Naive B cell (primary cell): ENCODE measurements around the gene GPR153. TPM values are rescaled to one million over a fixed set of nuclear protein-coding genes. Genes with fewer than 3 reads are reported as not detected.

Experiments
- ATAC-seq, 2 donors: fragments of 150-1000 bp; cut with Tn5 transposase; 2 replicates each; pipeline ENCODE4 v1.10.0; 2021; ENCODE audit warnings: low read depth in 2 of 2, mild to moderate bottlenecking in 2 of 2, moderate library complexity in 2 of 2
- DNase-seq: peaks from one replicate; pipeline ENCODE4 v3.0.0; 2022
- H3K27ac Mint-ChIP-seq, 6 donors: one replicate each; pipeline ENCODE4 v1.8.0; 2020 to 2022; ENCODE audit warnings: mild to moderate bottlenecking in 6 of 6, mixed read lengths in 6 of 6, moderate library complexity in 5 of 6, inconsistent platforms in 2 of 6
- H3K27me3 Mint-ChIP-seq, 3 donors: one replicate each; pipeline ENCODE4 v1.8.0; 2021 to 2022; ENCODE audit warnings: mixed read lengths in 3 of 3, mild to moderate bottlenecking in 1 of 3
- H3K36me3 Mint-ChIP-seq, 2 donors: one replicate each; pipeline ENCODE4 v1.8.0; 2020 to 2022; ENCODE audit warnings: mixed read lengths in 2 of 2, inconsistent platforms in 1 of 2, mild to moderate bottlenecking in 1 of 2
- H3K4me1 Mint-ChIP-seq, 3 donors: one replicate each; pipeline ENCODE4 v1.8.0; 2020 to 2022; ENCODE audit warnings: mixed read lengths in 3 of 3, inconsistent platforms in 1 of 3, mild to moderate bottlenecking in 1 of 3, moderate library complexity in 1 of 3
- H3K4me3 Mint-ChIP-seq, 8 donors: one replicate each; pipeline ENCODE4 v1.8.0; 2020 to 2022; ENCODE audit warnings: mild to moderate bottlenecking in 8 of 8, mixed read lengths in 8 of 8, moderate library complexity in 8 of 8, inconsistent platforms in 2 of 8
- H3K9me3 Mint-ChIP-seq, 7 donors: one replicate each; pipeline ENCODE4 v1.8.0; 2020 to 2022; ENCODE audit warnings: mixed read lengths in 7 of 7, mild to moderate bottlenecking in 5 of 7, inconsistent platforms in 2 of 7, moderate library complexity in 1 of 7
- polyA plus RNA-seq, 6 donors: library from polyadenylated mRNA; unstranded; fragments of 300-500 nt; fragmentation: Illumina TruSeq; gene quantifications; one replicate each; pipeline ENCODE4 v1.2.3, GENCODE V29; 2021; ENCODE audit warnings: low read depth in 6 of 6

The GPR153 gene
- polyA plus RNA-seq, 6 donors from 2014 or later: not detected

- ATAC-seq (no peak), DNase-seq (no peak)
- Mint-ChIP-seq H3K36me3 (no peaks in the 10 kb centered on the region), H3K4me3 (no peak overlapping the region), H3K27me3 (no peaks in the 10 kb centered on the region), H3K4me1 (no peaks in the 10 kb centered on the region), H3K9me3 (no peaks in the 10 kb centered on the region), H3K27ac (no peak overlapping the region)
Observed at GRCh38 chr1:6279613-6280383, 18.9 kb upstream of the GPR153 start.

- no peaks in the 10 kb centered on the region for H3K4me1 Mint-ChIP-seq
- H3K9me3 Mint-ChIP-seq: no peaks in the 10 kb centered on the region
- H3K27ac Mint-ChIP-seq: peak overlapping the region in 1 of 6 donors; percentile 21
- no peak for ATAC-seq
- H3K27me3 Mint-ChIP-seq: no peaks in the 10 kb centered on the region
- no peak for DNase-seq
- H3K36me3 Mint-ChIP-seq: no peaks in the 10 kb centered on the region
- peak overlapping the region in 1 of 8 donors; percentile 29 for H3K4me3 Mint-ChIP-seq
Observed at GRCh38 chr1:6279066-6279465, 18.2 kb upstream of the GPR153 start.

DNA sequence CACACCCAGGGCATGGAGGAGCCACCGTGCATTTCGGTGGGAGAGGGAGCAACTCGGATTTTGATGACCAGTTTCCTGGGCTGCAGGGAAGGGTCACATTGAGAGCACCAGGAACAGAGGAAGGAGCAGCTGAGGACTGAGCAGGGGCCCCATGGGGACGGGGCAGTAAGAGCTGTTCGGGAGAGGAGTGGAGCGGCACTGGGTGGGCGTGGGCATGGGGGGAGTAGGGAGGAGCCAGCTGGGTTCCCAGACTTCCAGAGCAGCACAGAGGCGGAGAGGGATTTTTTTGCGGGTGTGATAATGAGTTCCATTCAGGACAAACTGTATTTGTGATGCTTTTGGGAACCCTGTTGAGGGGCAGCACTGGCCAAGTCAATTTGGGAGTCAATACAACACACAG lies 17.4 kb upstream of the GPR153 start:
- Mint-ChIP-seq H3K4me3 (no peak overlapping the region), H3K27ac (no peak overlapping the region), H3K27me3 (no peaks in the 10 kb centered on the region), H3K9me3 (no peaks in the 10 kb centered on the region), H3K36me3 (no peaks in the 10 kb centered on the region), H3K4me1 (no peaks in the 10 kb centered on the region)
- DNase-seq: no peak
- ATAC-seq: no peak

- DNase-seq (no peak), ATAC-seq (no peak)
- Mint-ChIP-seq H3K4me1 (no peaks in the 10 kb centered on the region), H3K9me3 (no peaks in the 10 kb centered on the region), H3K27me3 (no peaks in the 10 kb centered on the region), H3K36me3 (no peaks in the 10 kb centered on the region), H3K4me3 (no peak overlapping the region), H3K27ac (no peak overlapping the region)
Observed at GRCh38 chr1:6276811-6277555, 16.1 kb upstream of the GPR153 start.

DNA sequence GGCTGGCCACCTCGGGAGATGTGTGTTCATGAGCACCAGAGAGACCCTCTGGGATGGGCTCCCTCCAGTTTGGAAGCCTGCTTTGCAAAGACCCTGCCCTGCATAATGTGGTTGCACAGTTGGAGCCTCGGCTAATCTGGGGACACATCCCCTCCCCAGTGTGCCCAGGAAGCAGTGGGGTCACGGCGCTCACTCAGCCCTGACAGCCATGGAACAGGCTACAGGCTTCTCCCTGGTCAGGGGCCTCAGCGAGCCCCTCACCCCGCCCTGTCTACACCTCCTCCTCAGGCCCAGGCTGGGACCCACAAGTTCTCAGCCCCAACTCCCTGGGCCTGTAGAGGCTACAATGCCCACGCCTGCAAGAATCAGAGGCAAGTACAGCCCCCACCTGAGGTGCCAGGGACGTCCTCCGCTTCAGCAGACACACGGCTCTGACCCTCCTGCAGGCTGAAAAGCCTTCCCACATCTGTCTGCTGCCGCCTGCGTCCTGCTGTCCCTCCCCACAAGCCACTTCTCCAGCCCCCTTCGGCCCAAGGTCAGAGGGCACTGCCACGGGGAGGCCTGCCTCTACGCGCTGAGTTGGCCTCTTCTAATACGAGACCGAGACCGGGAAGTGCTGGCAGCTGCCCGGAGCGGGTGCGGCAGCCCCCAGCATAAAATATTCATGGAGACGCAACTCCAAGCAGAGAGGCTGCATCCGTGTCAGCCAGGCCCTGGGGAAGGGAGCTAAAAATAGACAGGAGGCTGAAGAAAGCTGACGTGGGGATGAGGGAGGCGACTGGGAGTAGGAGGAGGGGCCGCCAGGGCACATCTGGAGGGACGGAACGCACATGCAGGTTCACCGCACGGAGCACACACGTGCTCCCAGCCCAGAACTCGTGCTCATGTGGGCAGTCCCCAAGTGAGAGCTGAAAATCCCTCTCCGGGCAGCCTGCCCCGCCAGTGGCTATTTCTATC lies 15.2 kb upstream of the GPR153 start:
- Mint-ChIP-seq H3K9me3 (no peaks in the 10 kb centered on the region), H3K36me3 (no peaks in the 10 kb centered on the region), H3K27me3 (no peaks in the 10 kb centered on the region), H3K4me1 (no peaks in the 10 kb centered on the region), H3K4me3 (no peak overlapping the region), H3K27ac (no peak overlapping the region)
- DNase-seq (no peak), ATAC-seq (no peak)

DNA sequence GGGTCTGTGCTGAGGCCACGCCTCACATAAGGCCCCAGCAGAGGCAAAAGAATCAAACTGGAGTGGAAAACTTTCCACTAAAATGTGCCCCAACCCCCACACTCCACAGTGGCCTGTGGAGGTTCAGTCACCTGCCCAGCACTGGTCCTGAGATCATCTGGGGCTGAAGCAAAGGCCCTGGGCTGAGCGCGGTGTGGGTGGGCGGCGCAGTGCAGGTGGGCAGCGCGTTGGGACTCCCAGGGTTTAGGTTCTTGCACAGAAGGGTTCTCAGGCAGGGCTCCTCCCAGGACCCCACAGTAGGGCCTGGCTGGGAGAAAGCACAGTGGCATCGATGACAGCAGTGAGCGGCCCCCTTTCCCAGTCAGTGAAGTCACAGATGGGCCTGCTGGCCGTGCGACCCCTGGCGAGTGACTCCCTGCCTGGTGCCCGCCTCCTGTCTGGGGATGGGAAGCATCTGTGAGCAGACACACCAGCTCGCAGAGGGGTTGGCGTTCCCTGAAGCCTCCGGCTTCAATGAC lies 13.8 kb upstream of the GPR153 start:
- no peak overlapping the region for H3K27ac Mint-ChIP-seq
- ATAC-seq: no peak
- H3K4me1 Mint-ChIP-seq: no peaks in the 10 kb centered on the region
- no peaks in the 10 kb centered on the region for H3K27me3 Mint-ChIP-seq
- H3K4me3 Mint-ChIP-seq: no peak overlapping the region
- no peak for DNase-seq
- H3K9me3 Mint-ChIP-seq: no peaks in the 10 kb centered on the region
- H3K36me3 Mint-ChIP-seq: no peaks in the 10 kb centered on the region

DNA sequence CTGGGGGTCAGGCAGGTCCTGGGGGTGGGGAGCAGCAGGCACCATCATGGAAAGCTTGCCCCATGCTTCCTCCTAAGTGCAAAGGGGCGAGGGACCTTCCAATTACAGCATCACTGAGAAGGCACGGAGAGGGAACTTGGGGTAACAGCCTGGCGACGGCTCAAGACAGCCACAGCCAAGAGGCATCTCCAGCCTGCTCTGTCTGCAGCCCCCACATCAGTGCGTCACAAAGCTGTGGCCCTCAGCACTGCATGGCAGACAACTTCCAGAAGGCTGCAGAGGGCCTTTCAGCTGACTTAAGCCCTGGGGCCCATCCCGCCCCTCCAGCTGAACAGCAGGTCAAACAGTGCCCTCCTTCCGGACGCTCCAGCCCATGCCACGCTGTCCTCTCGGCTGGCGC lies 13.2 kb upstream of the GPR153 start:
- DNase-seq (no peak), ATAC-seq (no peak)
- Mint-ChIP-seq H3K36me3 (no peaks in the 10 kb centered on the region), H3K4me1 (no peaks in the 10 kb centered on the region), H3K4me3 (no peak overlapping the region), H3K9me3 (no peaks in the 10 kb centered on the region), H3K27me3 (no peaks in the 10 kb centered on the region), H3K27ac (no peak overlapping the region)

- Mint-ChIP-seq H3K36me3 (no peaks in the 10 kb centered on the region), H3K9me3 (no peaks in the 10 kb centered on the region), H3K27me3 (no peaks in the 10 kb centered on the region), H3K4me1 (no peaks in the 10 kb centered on the region), H3K27ac (peak overlapping the region in 1 of 6 donors; percentile 65), H3K4me3 (no peak overlapping the region)
- no peak for DNase-seq
- ATAC-seq: no peak
Observed at GRCh38 chr1:6273380-6273891, 12.5 kb upstream of the GPR153 start.

DNA sequence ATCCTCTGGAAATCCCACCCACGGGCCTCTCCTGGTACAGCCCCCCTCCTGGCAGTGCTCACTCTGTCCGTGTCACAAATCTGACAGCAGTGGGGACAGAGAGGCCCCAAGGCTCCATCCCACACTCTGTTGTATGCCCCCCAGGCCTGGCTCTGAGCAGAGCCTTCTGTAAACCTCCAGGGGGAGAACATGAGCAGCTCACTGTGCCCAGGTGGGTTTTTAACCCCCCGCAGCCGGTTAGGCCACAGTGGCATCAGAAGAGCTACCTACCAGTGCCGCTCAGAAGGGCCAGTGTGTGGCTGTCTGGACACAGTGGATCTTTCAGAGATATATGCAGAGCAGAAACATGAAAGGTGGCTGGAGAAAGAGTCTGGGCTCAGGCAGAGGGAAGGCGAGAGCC lies 12.0 kb upstream of the GPR153 start:
- H3K4me1 Mint-ChIP-seq: no peaks in the 10 kb centered on the region
- DNase-seq (no peak), ATAC-seq (no peak)
- no peak overlapping the region for H3K4me3 Mint-ChIP-seq
- no peaks in the 10 kb centered on the region for H3K9me3 Mint-ChIP-seq
- H3K27me3 Mint-ChIP-seq: no peaks in the 10 kb centered on the region
- H3K27ac Mint-ChIP-seq: peak overlapping the region in 1 of 6 donors; percentile 11
- H3K36me3 Mint-ChIP-seq: no peaks in the 10 kb centered on the region

DNA sequence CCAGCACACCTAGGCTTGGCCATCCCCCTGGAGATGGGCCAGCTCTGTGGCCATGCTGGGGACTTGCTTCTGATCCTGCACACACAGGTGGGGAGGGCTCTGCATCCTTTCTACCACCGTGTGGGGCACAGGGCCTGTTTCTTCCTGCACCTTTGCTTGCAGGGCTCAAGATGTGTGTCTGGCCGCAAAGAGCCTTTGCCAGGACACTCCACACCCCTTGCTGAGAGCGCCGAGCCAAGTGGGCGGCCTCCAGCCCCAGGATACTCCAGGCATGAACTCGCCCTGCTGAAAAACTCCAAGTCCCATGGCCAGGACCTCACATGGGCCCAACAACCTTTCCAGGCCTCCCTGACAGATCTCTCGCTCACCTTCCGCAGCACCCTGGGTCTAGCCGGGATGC lies 11.6 kb upstream of the GPR153 start:
- H3K27me3 Mint-ChIP-seq: no peaks in the 10 kb centered on the region
- DNase-seq: no peak
- H3K9me3 Mint-ChIP-seq: no peaks in the 10 kb centered on the region
- H3K36me3 Mint-ChIP-seq: no peaks in the 10 kb centered on the region
- H3K27ac Mint-ChIP-seq: no peak overlapping the region
- no peak for ATAC-seq
- no peak overlapping the region for H3K4me3 Mint-ChIP-seq
- no peaks in the 10 kb centered on the region for H3K4me1 Mint-ChIP-seq

DNA sequence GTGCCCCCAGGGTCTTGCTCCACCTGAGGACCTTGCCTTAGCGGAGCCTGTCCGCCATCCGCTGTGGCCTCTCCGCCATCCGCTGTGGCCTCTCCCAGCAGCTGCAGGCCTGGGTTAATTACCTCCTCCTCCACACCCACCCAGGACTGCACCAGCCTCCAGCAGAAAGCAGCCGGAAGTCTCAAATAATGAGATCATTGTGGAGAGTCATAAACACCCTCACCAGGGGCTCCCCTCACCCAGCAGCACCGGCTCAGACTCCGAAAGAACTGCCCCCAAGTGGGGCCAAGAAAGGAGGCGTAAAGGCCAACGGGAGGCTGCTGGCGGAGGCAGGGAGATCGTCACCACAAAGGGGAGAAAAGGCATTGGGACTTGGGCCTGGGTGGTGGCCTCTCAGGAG lies 10.7 kb upstream of the GPR153 start:
- H3K4me1 Mint-ChIP-seq: no peaks in the 10 kb centered on the region
- ATAC-seq (no peak), DNase-seq (no peak)
- H3K27ac Mint-ChIP-seq: no peak overlapping the region
- H3K36me3 Mint-ChIP-seq: no peaks in the 10 kb centered on the region
- H3K27me3 Mint-ChIP-seq: no peaks in the 10 kb centered on the region
- peak overlapping the region in 1 of 8 donors; percentile 15 for H3K4me3 Mint-ChIP-seq
- no peaks in the 10 kb centered on the region for H3K9me3 Mint-ChIP-seq

DNA sequence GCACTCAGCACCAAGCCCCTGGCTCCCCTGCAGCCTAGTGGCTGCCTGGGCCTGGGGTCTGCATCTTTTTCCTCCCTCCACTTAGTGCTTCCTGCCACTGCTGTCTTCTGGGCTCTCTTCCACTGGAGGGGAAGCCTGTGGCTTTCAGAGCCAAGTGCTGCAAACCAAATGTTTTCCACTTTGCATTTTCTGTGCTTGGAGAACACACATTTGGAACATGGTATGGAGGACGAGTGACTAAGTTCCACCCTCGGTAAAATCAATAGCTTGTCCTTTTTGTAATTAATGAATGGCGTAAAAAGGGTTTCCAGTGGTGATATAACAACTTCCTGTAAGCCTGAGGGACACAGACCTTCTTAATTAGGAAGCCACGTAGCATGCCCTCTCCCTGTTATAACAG lies 10.1 kb upstream of the GPR153 start:
- no peak for DNase-seq
- no peak overlapping the region for H3K4me3 Mint-ChIP-seq
- no peaks in the 10 kb centered on the region for H3K36me3 Mint-ChIP-seq
- no peak overlapping the region for H3K27ac Mint-ChIP-seq
- H3K27me3 Mint-ChIP-seq: no peaks in the 10 kb centered on the region
- ATAC-seq: no peak
- H3K9me3 Mint-ChIP-seq: no peaks in the 10 kb centered on the region
- no peaks in the 10 kb centered on the region for H3K4me1 Mint-ChIP-seq

DNA sequence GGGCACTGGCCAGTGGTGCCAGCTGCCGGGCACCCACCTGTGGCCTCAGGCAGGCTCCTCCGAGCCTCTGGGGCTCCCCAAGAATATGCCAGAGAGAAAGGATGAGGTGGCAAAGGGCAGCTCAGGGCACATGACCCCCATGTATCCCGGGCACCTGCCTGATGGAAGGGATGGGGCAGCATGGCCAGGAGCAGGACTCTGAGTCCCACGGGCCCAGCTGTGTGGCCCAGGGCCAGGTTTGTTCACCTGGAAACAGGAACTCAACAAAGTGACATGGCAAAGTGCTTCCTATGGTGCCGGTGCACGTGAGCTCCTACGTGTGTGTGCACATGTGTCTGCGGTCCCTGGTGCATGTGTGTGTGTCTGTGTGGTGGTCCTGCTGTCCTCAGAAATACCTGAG lies 9.5 kb upstream of the GPR153 start:
- DNase-seq (no peak), ATAC-seq (no peak)
- Mint-ChIP-seq H3K9me3 (no peaks in the 10 kb centered on the region), H3K27me3 (no peaks in the 10 kb centered on the region), H3K36me3 (no peaks in the 10 kb centered on the region), H3K4me1 (no peaks in the 10 kb centered on the region), H3K4me3 (no peak overlapping the region), H3K27ac (no peak overlapping the region)
